HEK293 (cell line): Measurements from ENCODE around the gene GAGE10.

ENCODE experiments used
- BCL11A ChIP-seq: fragments of 450-650 bp; formaldehyde crosslinking; IDR thresholded peaks from 2 replicates; pipeline ENCODE4 v1.5.1; 2016; ENCODE audit warnings: low read depth, missing biosample characterization, missing genetic modification characterization
- YY1 ChIP-seq: fragments of 450-650 bp; formaldehyde crosslinking; IDR thresholded peaks from 2 replicates; pipeline ENCODE4 v1.5.1; 2018; ENCODE audit warnings: missing biosample characterization, missing genetic modification characterization
- ZFP3 ChIP-seq: fragments of 450-650 bp; formaldehyde crosslinking; IDR thresholded peaks from 2 replicates; pipeline ENCODE4 v1.5.1; 2016; ENCODE audit warnings: low read depth, missing biosample characterization, missing genetic modification characterization
- ZNF423 ChIP-seq: fragments of 450-650 bp; formaldehyde crosslinking; IDR thresholded peaks from 2 replicates; pipeline ENCODE4 v1.5.1; 2016; ENCODE audit warnings: missing biosample characterization, missing genetic modification characterization
- ZNF561 ChIP-seq: fragments of 450-650 bp; IDR thresholded peaks from 2 replicates; pipeline ENCODE4 v1.5.1; 2018; ENCODE audit warnings: missing biosample characterization, missing genetic modification characterization, borderline replicate concordance
- ZNF629 ChIP-seq: fragments of 450-650 bp; formaldehyde crosslinking; IDR thresholded peaks from 2 replicates; pipeline ENCODE4 v1.5.1; 2017; ENCODE audit warnings: missing biosample characterization, missing genetic modification characterization
- TF ChIP-seq, protein P1 (sequence below): fragments of 450-650 bp; formaldehyde crosslinking; IDR thresholded peaks from 2 replicates; pipeline ENCODE4 v1.5.1; 2016; ENCODE audit warnings: missing biosample characterization, missing genetic modification characterization
- TF ChIP-seq, protein P2 (sequence below): fragments of 450-650 bp; formaldehyde crosslinking; IDR thresholded peaks from 2 replicates; pipeline ENCODE4 v1.5.1; 2016; ENCODE audit warnings: missing biosample characterization, missing genetic modification characterization

DNA sequence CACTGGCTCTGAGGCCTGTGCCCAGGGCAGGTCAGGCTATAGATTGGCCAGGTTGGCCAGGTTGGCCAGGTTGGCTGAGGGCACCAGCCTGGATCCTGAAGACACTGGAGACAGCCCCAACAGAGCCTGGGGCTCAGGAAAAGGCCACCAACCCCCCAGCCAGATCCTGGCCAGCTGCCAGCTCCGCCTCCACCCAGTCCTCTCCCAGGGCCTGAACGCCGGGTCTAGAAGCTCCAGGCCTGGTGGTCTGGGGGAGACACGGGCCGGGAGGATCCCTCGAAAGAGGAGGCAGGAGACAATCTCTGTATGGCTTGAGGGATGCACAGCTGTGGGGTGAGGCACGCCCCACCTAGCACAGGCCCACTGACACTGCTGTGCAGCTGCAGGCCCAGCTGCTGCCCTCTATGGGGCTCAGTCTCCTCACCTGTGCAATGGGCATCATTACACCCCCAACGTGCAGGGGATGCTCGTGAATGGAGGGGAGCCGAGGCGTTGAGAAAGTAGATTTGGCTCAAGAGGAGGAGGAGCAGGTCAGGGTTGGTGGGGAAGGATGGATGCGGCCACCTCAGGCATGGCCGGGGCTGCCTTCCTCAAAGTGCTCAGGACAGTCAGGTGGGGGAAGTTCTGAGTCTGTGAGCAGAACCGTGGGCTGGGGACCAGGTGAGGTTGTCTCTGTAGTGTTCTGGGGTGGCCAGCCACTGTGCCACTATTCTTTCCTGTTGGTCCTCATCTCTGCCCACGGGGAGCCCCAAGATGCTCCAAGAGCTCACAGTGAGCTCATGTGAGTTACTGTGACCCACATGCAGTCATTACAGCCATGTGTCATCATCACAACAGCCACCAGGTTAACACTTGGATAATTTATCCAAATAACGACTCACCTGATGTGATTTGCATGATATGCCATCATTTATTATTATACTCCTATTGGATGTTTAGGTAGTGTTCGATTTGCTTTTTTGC lies 10.8 kb upstream of the GAGE10 start:
- TF ChIP-seq YY1 (tag by site-specific recombination) (no peak), ZNF423 (no peak), ZNF629 (tag by site-specific recombination) (no peak), ZNF561 (tag by site-specific recombination) (no peak), ZFP3 (tag by site-specific recombination) (no peak), BCL11A (no peak)
- TF ChIP-seq, protein P1, sequence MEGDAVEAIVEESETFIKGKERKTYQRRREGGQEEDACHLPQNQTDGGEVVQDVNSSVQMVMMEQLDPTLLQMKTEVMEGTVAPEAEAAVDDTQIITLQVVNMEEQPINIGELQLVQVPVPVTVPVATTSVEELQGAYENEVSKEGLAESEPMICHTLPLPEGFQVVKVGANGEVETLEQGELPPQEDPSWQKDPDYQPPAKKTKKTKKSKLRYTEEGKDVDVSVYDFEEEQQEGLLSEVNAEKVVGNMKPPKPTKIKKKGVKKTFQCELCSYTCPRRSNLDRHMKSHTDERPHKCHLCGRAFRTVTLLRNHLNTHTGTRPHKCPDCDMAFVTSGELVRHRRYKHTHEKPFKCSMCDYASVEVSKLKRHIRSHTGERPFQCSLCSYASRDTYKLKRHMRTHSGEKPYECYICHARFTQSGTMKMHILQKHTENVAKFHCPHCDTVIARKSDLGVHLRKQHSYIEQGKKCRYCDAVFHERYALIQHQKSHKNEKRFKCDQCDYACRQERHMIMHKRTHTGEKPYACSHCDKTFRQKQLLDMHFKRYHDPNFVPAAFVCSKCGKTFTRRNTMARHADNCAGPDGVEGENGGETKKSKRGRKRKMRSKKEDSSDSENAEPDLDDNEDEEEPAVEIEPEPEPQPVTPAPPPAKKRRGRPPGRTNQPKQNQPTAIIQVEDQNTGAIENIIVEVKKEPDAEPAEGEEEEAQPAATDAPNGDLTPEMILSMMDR (tag by site-specific recombination), result no peak
- TF ChIP-seq, protein P2, sequence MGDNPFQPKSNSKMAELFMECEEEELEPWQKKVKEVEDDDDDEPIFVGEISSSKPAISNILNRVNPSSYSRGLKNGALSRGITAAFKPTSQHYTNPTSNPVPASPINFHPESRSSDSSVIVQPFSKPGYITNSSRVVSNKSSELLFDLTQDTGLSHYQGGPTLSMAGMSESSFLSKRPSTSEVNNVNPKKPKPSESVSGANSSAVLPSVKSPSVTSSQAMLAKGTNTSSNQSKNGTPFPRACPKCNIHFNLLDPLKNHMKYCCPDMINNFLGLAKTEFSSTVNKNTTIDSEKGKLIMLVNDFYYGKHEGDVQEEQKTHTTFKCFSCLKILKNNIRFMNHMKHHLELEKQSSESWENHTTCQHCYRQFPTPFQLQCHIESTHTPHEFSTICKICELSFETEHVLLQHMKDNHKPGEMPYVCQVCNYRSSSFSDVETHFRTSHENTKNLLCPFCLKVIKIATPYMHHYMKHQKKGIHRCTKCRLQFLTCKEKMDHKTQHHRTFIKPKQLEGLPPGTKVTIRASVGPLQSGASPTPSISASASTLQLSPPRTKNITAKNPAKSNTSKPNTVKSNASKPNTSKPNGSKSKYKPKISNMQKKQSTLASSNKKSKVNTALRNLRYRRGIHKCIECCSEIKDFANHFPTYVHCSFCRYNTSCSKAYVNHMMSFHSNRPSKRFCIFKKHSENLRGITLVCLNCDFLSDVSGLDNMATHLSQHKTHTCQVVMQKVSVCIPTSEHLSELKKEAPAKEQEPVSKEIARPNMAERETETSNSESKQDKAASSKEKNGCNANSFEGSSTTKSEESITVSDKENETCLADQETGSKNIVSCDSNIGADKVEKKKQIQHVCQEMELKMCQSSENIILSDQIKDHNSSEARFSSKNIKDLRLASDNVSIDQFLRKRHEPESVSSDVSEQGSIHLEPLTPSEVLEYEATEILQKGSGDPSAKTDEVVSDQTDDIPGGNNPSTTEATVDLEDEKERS (tag by site-specific recombination), result no peak
